Liver (tissue), 9 donors: ENCODE data around the gene RAD23A. TPM values are rescaled to one million over a fixed set of nuclear protein-coding genes. Genes with fewer than 3 reads are reported as not detected.
"Not testable (repeated sequence)": the region's sequence is repeated elsewhere in the genome, so short reads cannot be mapped to it uniquely, and the experiment has no call there.

Experiments used
- DNase-seq: peaks from one replicate; pipeline ENCODE4 v3.0.0-alpha.2; 2017; ENCODE audit warnings: low spot score
- H3K27ac ChIP-seq, 2 donors: one replicate each; pipeline ENCODE4 v1.7.0; 2013; ENCODE audit warnings: inconsistent platforms in 2 of 2, low read length in 2 of 2, control low read depth in 1 of 2, low read depth in 1 of 2, mild to moderate bottlenecking in 1 of 2
- H3K27me3 ChIP-seq, 4 donors: one replicate each; pipeline versions ENCODE4 v1.6.1 to v1.7.0; 2013; ENCODE audit warnings: low read length in 3 of 4, inconsistent platforms in 1 of 4, mild to moderate bottlenecking in 1 of 4, moderate library complexity in 1 of 4; ENCODE audit not compliant: control insufficient read depth in 4 of 4, insufficient read depth in 4 of 4
- H3K36me3 ChIP-seq, 4 donors: one replicate each; pipeline versions ENCODE4 v1.6.1 to v1.7.0; 2013; ENCODE audit warnings: low read length in 3 of 4, mild to moderate bottlenecking in 3 of 4, low read depth in 1 of 4, moderate library complexity in 1 of 4; ENCODE audit not compliant: control insufficient read depth in 4 of 4, insufficient read depth in 3 of 4
- H3K4me1 ChIP-seq, 4 donors: one replicate each; pipeline versions ENCODE4 v1.6.1 to v1.7.0; 2013; ENCODE audit warnings: low read length in 3 of 4, mild to moderate bottlenecking in 3 of 4, moderate library complexity in 1 of 4; ENCODE audit not compliant: control insufficient read depth in 4 of 4, insufficient read depth in 4 of 4
- H3K4me3 ChIP-seq, 3 donors: one replicate each; pipeline versions ENCODE4 v1.6.1 to v1.7.0; 2013; ENCODE audit warnings: low read length in 3 of 3, control low read depth in 1 of 3, low read depth in 1 of 3, mild to moderate bottlenecking in 1 of 3
- H3K9ac ChIP-seq, 2 donors: one replicate each; pipeline ENCODE4 v1.7.0; 2013; ENCODE audit warnings: low read length in 2 of 2, mild to moderate bottlenecking in 2 of 2, moderate library complexity in 2 of 2, control low read depth in 1 of 2, low read depth in 1 of 2
- H3K9me3 ChIP-seq, 4 donors: one replicate each; pipeline versions ENCODE4 v1.6.1 to v1.7.0; 2013; ENCODE audit warnings: low read length in 3 of 4; ENCODE audit not compliant: control insufficient read depth in 4 of 4
- FOXA2 ChIP-seq: IDR thresholded peaks from 2 replicates; pipeline ENCODE4 v1.6.1; 2016; ENCODE audit warnings: antibody characterized with exemption
- HNF4A ChIP-seq, 2 donors: conservative IDR thresholded peaks; 2 replicates each; pipeline ENCODE4 v1.6.1; 2016; ENCODE audit warnings: antibody characterized with exemption in 2 of 2, mild to moderate bottlenecking in 2 of 2
- RAD21 ChIP-seq, 2 donors: IDR thresholded peaks; 2 replicates each; pipeline ENCODE4 v1.6.1; 2016; ENCODE audit warnings: antibody characterized with exemption in 2 of 2, mild to moderate bottlenecking in 2 of 2
- RXRA ChIP-seq, 2 donors: IDR thresholded peaks; 2 replicates each; pipeline ENCODE4 v1.6.1; 2017 to 2018; ENCODE audit warnings: antibody characterized with exemption in 2 of 2, mild to moderate bottlenecking in 1 of 2
- SP1 ChIP-seq: IDR thresholded peaks from 2 replicates; pipeline ENCODE4 v1.6.1; 2018; ENCODE audit warnings: antibody characterized with exemption, mild to moderate bottlenecking
- WGBS: extraction: QIAGEN DNeasy Blood & Tissue Kit; methylation state at CpG from one replicate; pipeline ENCODE4 v1.1.7; 2013; 5-methylcytosine and 5-hydroxymethylcytosine counted together
- polyA plus RNA-seq, 2 donors: library from polyadenylated mRNA; stranded (reverse) in 1 of 2; unstranded in 1 of 2; fragments of 200-250 nt in 1 of 2; fragments of >200 nt in 1 of 2; fragmentation: Nextera tagmentation in 1 of 2; extraction: Ambion mirVana in 1 of 2; gene quantifications; one replicate each; pipeline versions ENCODE4 v1.2.1 to v1.2.3, GENCODE V29; 2013 to 2015
- total RNA-seq, 2 donors: library from RNA; depleted of rRNA; stranded (reverse); fragments of >200 nt; gene quantifications; one replicate each; pipeline ENCODE4 v1.2.3, GENCODE V29; 2014
- TF ChIP-seq, protein P1 (sequence below): IDR thresholded peaks from 2 replicates; pipeline ENCODE4 v1.6.1; 2016; ENCODE audit warnings: antibody characterized with exemption
- TF ChIP-seq, protein P2 (sequence below): fragments of 150-350 bp; IDR thresholded peaks from 2 replicates; pipeline ENCODE4 v1.5.1; 2017; ENCODE audit warnings: improper control_type of control experiment, low read depth, low read length; ENCODE audit not compliant: missing input control
- donor health status: healthy.
- donor health status: healthy.
- donor health status: healthy.
- donor health status: healthy.
- donor health status: healthy.

Gene RAD23A
- total and polyA plus RNA-seq, 4 donors, result 42.9 to 112 (median 66.8) TPM

DNA sequence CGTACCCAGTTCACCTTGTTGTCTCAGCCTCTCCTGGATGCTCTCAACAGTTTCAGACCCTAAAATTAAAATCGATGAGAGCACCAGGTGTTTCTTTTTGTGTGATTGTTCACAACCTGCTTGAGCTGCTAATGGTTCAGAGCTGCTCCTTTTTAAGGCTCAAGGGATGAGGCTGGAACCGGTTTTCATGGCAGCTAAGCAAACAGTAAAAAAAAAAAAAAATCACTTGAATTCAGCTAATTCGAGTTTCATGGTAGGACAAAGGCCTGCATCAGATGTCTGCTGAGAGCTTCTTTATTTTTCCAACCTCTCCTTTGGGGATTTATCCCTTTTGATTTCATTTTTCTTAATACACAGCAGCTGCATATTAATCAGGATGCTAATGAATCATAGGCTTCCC lies 33.1 kb upstream of the RAD23A start (continued):
- TF ChIP-seq, protein P1, sequence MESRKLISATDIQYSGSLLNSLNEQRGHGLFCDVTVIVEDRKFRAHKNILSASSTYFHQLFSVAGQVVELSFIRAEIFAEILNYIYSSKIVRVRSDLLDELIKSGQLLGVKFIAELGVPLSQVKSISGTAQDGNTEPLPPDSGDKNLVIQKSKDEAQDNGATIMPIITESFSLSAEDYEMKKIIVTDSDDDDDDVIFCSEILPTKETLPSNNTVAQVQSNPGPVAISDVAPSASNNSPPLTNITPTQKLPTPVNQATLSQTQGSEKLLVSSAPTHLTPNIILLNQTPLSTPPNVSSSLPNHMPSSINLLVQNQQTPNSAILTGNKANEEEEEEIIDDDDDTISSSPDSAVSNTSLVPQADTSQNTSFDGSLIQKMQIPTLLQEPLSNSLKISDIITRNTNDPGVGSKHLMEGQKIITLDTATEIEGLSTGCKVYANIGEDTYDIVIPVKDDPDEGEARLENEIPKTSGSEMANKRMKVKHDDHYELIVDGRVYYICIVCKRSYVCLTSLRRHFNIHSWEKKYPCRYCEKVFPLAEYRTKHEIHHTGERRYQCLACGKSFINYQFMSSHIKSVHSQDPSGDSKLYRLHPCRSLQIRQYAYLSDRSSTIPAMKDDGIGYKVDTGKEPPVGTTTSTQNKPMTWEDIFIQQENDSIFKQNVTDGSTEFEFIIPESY, result no peak
- no peak for TF ChIP-seq RAD21 (IDR thresholded peaks at IDR 0.05)

DNA sequence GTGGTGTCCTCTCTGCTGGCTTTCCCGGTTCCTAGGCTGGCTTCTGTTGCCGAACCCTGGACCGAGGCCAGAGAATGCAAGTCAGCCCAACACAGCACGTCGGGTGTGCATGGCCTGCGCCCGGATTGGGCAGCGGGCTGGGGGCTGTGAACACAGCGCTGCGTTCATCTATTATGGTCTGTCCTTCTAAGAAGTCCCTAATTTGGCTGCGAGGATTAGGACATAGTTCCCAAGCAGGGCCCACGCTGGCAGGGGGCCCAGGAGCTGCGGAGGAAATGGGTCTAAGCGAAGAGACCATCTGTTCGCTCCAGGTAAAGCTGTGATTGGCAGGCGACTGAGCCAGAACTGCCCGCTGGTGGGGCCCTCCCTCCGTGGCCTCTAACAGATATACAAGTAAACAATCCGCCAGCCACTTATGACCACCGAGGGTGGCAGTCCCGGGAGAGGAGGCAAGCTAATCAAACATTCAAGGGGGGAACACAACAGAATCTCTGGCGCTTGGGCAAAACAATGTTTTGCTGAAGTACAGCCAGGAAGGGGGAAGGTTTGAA lies 32.6 kb upstream of the RAD23A start:
- DNase-seq, result no peak

DNA sequence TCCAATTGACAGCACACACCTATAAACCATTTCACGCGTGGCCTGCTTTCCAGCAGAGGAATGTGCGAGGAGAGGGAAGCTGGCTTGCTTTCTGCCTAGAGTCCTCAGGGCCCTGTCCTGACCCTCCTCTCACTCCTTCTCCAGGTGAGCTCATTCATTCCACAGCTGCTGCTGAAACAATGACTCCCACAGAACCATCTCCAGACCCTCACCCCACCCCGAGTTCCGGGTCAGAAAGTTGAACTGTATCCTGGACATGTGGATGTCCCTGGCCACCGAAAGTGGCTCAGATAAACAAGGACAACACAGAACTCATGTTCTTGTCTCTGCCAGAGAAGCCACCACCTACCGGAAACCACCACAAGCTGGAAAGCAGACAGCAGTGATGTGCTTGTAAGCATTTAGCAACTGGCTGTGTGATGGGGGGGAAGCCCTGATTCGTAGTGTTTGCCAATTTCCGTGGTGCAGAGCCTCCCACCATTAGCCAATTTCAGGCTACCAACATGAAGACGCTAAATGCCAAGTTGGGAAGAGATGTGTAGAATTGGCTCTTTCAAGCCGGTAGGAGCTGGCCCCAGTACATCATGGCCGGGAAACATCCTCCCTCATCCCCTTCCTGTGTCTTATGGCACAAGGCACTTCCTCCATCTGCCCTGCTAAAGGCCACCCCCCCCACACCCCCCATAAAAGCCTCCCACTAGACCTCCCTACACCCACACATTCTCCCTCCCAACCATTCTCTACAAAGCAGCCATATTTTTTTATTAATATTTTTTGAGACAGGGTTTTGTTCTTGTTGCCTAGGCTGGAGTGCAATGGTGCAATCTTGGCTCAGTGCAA lies 31.6 kb upstream of the RAD23A start:
- no peak overlapping the region for H3K9ac ChIP-seq
- DNase-seq, result no peak
- H3K9me3 ChIP-seq, result no peaks in the 10 kb centered on the region
- H3K4me1 ChIP-seq, result peaks cover 0 to 9% (median 9%) of the 10 kb centered on the region in 4 donors
- H3K27me3 ChIP-seq, result no peaks in the 10 kb centered on the region
- TF ChIP-seq RXRA (IDR thresholded peaks at IDR 0.05) (no peak), FOXA2 (no peak), SP1 (peak; percentile 11)
- TF ChIP-seq, protein P2, sequence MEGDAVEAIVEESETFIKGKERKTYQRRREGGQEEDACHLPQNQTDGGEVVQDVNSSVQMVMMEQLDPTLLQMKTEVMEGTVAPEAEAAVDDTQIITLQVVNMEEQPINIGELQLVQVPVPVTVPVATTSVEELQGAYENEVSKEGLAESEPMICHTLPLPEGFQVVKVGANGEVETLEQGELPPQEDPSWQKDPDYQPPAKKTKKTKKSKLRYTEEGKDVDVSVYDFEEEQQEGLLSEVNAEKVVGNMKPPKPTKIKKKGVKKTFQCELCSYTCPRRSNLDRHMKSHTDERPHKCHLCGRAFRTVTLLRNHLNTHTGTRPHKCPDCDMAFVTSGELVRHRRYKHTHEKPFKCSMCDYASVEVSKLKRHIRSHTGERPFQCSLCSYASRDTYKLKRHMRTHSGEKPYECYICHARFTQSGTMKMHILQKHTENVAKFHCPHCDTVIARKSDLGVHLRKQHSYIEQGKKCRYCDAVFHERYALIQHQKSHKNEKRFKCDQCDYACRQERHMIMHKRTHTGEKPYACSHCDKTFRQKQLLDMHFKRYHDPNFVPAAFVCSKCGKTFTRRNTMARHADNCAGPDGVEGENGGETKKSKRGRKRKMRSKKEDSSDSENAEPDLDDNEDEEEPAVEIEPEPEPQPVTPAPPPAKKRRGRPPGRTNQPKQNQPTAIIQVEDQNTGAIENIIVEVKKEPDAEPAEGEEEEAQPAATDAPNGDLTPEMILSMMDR, result no peak
- H3K4me3 ChIP-seq, result no peak overlapping the region
- no peaks in the 10 kb centered on the region for H3K36me3 ChIP-seq
- 66% methylated on average over 12 of the region's 12 CpGs for WGBS
- H3K27ac ChIP-seq, result no peak overlapping the region

More for the DNA sequence above, 32.6 kb upstream of the RAD23A start:
- no peak overlapping the region for H3K4me3 ChIP-seq
- WGBS, result 32% methylated on average over 22 of the region's 22 CpGs
- H3K9me3 ChIP-seq, result no peaks in the 10 kb centered on the region
- no peak for TF ChIP-seq HNF4A (conservative IDR thresholded peaks at IDR 0.05)
- H3K27ac ChIP-seq, result no peak overlapping the region
- peaks cover 0 to 7% (median 5%) of the 10 kb centered on the region in 4 donors for H3K4me1 ChIP-seq
- H3K9ac ChIP-seq, result no peak overlapping the region
- no peaks in the 10 kb centered on the region for H3K27me3 ChIP-seq
- no peaks in the 10 kb centered on the region for H3K36me3 ChIP-seq

DNA sequence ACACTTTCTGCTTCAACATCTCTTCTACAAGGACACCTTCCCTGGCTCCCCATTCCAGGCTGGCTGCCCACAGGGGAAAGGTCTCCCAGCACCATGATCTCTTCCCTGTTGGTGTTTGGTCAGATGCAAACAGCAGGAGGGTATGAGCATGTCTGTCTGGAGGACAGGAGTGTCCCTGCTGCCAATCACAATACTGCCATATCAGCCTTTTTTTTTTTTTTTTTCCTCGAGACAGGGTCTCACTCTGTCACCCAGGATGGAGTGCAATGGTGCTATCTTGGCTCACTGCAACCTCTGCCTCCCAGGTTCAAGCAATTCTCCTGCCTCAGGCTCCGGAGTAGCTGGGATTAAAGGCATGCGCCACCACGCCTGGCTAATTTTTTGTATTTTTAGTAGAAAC lies 29.8 kb upstream of the RAD23A start:
- H3K9ac ChIP-seq, H3K9me3 ChIP-seq, H3K4me1 ChIP-seq, H3K27me3 ChIP-seq, DNase-seq, H3K4me3 ChIP-seq, H3K36me3 ChIP-seq, H3K27ac ChIP-seq: not testable (repeated sequence)
- 88% methylated on average over 4 of the region's 4 CpGs for WGBS
